HG02970 (cell line): Measurements from ENCODE around the gene RNASEH2A.
"Not testable (repeated sequence)": the region's sequence is repeated elsewhere in the genome, so short reads cannot be mapped to it uniquely, and the experiment has no call there.

ENCODE experiments used
- ATAC-seq: cut with Tn5 transposase; IDR thresholded peaks from one replicate; pipeline ENCODE4 v1.9.1; 2021; ENCODE audit warnings: mild to moderate bottlenecking, moderate library complexity, moderate number of reproducible peaks; ENCODE audit not compliant: unreplicated experiment, low FRiP score

RNASEH2A gene

DNA sequence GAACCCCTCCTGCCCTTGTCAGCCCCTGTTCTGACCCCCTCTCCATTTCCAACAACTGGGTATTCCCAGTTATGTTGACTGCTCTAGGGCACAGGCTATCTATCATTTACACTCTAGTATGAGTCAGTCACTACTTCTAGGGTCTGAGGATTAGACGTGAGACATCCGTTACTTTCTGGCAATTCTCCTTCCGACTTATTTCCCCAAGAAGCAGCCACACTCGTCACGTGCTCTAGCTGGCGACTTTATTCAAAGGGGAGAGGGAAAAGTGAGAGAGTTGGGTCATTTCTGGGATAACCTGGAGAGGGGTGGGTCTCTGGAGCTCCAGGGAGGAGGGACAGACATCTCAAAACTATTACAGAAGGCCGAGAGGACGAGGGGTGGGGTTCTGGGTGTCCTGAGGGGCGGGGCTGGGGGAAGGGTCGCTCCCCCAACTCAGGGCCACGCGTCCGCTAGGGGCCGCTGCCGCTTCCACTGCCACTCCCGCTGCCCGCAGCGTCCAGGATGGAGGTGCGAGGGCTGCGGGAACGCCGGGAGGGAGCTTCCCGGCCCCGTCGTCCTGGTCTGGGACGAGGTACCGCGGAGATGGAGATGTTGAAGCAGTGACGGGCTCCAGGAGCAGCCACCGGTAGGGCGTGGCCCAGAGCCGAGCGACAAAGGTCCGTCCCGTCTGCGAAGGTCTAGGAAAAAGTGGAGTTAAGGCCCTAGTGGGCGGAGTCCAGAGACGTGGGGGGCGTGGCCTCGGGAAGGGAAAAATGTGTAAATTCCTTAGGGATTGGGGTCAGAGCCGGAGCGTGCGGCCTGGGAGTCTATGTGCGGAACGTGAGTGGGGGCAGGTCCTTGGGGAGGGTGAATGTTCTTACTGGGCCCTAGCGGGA lies 19.1 kb downstream of the RNASEH2A start:
- ATAC-seq, result no peak

DNA sequence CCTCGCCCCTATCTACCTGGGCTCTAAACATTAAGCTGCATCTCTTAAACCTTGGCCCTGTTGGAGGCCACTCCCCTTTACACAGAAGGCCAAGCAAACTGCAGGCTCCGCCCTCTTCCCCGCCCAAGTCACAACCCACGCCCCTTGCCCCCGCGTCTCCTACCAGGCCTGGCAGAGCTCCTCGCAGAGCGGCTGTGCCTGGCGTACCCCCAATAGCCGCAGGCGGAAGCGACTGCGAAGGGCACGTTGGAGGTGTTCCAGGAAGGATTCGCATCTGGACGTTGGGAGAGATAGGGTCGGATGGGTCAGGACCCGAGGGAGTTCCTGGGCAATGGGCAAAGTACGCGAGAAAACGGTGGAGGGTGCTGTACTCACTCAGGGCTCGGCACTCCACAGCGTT lies 22.1 kb downstream of the RNASEH2A start:
- no peak for ATAC-seq

DNA sequence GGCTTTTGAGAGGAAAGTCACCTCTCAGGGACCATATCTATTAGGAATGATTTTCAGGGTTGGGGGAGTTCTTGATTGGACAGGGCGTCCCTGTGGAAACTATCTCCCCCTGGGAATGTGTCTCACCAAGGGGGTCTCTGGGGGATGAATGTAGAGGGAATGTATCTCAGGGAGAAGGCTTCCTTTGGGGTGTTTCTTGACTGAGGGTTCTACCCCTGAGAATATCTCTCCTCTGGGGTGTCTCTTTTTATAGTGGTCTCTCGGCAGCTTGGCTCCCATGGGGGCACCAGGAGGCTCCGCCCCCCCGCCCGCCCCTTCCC lies 27.0 kb downstream of the RNASEH2A start:
- ATAC-seq, result no peak

DNA sequence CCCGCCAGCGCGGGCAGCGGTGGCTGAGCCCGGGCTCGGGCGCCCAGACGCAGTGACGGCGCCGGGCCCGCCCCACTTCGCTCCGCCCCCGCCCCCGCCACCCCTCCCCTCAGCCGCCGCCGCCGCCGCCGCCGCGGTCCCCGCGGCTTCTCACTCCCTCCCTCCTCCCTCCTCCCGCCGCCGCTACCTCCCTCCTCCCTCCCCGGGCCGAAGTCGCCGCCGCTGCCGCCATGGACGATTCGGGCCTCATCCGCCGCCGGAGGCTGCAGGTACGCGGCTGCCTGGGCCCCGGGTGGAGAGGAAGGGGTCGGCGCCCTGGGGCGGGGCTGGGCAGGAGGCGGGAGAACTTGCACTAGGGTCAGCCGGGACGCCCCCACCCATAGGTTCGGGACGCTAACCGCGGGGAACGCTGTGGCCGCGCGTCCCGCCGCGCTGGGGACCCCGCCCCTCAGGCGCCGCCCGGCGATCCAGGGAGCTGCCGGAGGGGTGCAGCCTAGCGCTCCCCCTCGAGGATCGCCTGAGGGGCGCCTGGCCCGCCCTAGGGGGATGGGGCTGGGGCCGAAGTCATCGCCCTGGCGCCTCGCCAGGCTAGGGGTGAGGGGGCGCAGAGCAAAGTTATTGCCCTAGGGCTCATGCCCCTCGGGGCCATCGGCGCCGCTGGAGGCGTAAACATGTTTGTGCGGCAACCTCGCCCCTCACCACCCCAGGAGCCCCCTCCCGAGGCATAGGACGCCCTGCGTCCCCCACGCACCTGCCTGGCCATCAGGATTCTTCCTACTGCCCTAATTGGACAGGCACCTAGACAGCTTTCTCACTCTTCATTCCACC lies 27.6 kb downstream of the RNASEH2A start:
- no peak for ATAC-seq

DNA sequence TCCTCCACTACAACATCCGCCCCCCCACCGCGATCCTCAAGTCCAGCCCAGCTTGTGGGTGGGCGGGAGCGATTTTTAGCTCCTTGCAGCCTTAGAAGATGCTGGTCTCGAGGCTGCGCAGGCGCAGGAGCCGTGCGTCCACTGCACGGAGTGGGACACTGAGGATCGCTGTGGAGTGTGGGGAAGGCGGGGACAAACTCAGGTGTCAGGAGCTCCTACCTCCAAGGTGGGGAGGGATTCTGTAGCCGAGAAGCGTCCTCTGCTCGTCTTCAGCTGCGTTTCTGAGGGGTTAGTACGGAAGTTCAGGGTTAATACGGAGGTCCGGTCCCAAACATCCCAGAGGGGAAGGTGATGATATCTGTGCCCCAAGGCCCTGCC lies 28.2 kb downstream of the RNASEH2A start, which contains the start of gene RTBDN:
RTBDN (minus strand) TSS at position 14 of the 378 bp plus-strand sequence. CDS start 4,600 bp downstream, outside the sequence.
- ATAC-seq, result no peak

DNA sequence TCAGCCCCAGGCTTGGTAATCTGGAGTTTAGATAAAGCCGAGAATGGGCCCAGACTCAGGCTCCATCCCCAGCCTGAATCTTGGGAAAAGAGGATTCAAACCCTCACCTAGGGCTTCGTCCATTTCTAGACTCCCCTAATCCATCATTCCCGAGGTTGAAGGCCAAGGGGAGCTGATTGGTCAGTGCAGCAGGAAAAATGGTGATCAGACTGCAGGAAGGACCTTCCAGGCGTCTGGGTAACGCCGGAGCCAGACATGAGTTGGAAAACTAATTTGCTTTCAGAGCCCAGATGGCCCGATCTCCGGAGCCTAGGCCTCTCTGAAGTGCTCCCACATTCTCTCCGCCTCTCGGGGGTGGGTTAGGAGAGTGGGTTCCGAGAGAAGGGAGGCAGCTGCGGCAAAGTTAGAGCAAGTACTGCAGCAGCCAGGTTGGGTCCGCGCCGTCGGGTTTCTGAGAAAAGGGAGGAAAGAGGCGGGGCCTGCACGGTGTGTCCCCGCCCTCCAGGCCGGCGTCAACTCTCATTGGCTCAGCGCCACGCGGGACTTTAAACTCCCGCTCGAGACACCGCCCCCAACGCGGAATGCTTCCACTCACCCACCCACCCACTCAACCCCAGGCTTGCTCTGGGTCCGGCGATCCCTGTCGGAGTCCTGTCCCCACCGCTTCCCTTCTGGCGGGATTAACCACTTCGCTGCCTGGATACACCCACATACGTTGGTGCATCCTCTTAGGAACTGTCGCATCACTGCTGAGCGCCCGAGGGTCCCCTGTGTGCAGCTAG lies 28.8 kb downstream of the RNASEH2A start:
- ATAC-seq, result no peak

DNA sequence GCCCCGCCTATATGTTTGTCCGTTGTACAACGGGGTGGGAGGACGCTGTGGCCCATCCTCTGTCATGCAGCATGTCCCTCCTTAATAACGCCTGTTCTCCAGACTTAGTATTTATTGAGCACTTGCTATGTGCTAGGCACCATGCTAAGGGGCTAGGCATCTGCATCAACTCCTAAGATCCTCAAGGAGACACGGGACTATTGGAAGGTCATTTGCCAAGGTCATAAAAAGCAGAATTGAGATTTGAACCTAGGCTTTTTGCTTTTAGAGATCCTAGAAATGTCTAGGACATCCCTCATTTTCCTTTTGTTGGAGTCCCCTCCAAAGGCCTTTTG lies 30.1 kb downstream of the RNASEH2A start:
- ATAC-seq, result no peak

DNA sequence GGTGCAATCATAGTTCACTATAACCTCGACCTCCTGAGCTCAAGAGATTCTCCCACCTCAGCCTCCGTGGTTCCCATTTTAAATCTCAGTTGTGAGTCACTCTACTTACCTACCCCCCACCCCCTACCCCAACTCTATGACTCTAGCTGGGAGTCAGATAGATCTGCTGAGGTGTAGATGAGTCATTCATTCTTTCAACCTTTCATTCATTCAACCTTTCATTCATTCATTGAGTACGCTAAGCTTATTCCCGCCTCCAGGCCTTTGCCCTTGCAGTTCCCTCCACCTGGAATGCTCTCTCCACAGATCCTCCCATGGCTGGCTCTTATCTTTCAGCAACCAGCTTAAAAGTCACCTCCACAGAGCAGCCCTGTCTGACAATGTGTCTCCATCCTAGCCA lies 30.8 kb downstream of the RNASEH2A start:
- no peak for ATAC-seq

DNA sequence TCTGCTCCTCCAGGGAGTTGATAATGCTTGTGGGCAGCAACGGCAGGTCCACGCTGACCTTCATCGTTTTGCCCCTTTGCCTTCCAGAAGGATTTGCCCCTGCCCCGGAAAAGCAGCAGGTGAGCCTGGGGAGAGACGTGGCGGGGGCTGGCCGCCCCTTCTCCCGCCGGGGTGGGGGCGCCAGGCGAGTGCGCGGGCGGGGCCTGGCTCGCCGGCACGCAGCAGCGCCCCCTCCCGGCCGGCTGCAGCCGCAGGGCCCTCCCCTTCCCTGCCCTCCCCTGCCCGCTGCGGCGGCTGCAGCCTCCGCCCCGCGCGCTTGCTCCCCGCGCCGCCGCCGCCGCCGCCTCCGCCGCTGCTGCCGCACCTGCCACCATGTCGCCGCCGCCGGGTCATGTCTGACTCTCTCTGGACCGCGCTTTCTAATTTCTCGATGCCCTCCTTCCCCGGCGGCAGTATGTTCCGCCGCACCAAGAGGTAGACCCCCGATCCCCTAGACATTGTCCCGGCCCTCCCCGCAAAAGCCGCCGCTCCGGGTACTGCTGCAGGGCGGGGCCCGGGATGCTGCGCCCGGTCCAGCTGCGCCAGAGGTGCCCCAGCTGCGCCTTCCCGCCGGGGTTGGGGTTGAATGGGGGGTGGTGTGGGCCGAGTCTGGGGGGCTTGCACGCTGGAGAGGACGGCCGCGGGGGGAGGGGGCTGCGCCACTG lies 31.9 kb downstream of the RNASEH2A start, which contains the start of gene MAST1:
MAST1 (plus strand) TSS at position 334 of the 704 bp plus-strand sequence; CDS start at position 392, 58 bp downstream.
- no peak for ATAC-seq

DNA sequence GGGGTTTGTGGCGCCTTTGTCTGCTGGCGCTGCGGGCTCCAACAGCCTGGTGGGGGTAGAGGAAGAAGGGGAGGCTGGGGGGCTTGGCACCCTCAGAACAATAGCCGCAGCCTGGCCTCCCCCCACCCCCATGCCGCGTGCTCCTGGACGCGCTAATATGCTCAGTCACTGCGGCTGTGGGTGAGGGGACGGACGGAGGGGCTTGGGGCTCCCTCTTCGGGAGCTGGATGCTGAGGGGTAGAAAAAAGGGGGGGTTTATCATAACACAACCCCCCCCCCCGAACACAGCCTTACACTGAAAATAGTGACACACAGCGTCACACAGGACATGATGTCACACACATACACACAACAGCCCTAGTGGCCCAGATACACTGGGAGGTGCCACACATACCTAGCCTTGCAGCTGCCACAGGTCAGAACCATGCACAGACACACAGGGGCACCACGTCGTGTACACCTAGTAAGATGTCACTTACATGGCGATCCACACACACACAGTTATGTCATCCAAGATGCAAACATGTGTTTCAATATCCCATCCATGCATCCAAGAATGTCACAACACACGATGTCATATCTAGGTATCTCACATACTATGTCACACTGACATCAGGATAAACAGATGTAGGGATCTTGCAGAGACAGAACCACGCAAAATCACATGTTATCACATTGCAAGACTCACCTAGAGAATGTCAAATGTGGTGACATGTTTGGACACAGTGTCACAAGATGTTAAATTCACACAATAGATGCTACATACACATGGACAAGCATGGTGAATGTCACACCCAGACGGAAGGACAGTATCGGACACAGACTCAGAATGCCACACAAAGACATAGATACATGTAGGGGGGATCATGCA lies 32.7 kb downstream of the RNASEH2A start:
- ATAC-seq, result no peak

DNA sequence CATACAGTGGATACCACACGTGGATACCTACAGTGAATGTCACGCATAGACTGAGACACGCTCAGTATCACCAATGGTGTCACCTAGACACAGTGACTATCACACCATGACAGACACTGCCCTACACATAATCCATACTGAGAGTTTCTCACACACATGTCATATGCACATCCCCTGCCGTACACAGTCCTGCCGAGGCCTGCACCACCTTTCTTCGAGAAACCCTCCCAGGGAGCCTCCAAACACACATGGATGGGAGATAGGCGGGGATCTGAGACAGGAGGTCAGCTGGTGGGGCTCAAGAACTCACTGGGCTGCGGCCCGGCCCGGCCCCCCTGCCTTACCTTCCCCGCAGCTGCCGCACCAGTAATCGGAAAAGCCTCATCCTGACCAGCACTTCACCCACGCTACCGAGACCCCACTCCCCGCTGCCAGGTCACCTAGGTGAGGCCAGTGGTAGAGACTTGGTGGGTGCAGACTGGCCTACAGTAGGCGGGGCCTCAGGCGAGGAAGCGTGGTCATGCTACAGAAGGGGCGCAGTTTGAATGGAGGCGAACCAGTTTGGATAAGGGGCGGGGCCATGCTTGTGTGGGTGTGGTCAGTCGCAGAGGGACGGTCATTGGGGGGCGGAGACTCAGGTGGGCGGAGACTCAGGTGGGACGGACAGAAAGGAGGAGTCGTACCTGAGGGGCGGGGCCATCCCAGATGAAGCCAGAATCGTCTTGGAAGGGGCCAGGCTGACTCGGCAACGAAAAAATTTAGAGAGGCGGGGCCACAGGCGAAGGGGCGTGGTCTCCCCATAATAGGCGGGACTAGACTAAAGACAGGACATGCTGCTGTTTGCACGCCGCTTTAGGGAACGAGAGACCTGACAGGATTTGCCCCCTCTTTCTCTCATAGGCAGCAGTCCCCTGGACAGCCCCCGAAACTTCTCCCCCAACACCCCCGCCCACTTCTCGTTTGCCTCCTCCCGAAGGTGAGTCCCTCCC lies 34.0 kb downstream of the RNASEH2A start:
- no peak for ATAC-seq

DNA sequence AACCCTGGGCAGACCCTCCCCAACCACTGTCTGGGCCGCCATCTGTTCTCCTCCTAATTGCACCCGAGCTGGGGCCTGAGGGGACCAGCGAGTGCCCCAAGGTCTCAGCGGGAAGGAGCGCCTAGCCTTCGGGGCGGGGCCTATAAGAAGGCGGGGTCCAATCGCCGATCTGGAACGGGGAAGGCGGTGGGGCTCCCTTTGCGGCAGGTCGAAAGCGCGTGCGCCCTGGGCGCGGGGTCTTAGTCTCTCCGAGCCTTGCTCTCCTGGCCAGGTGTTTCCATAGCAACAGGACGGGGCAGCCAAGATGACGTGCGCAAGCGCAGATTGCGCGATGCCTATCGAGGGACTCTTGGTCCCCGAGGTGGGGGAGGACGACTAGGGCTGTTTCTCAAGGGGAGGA lies 34.7 kb downstream of the RNASEH2A start:
- ATAC-seq, result no peak

DNA sequence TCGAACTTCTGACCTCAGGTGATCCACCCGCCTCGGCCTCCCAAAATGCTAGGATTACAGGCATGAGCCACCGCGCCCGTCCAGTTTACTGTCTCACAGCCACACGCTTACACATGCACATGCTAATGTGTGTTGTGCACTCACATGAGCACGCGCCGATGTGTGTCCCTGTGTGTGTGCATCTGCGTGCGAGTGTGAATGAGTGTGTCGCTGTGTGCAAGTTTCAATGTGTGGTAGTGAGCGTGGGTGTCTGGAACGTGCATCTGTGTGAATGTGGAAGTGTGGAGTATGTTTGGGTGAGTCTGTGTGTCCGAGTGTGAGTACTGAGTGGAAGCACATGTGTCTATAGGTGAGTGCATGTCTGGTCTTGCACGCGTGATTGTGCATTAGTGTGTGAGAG lies 36.1 kb downstream of the RNASEH2A start:
- ATAC-seq, result no peak

DNA sequence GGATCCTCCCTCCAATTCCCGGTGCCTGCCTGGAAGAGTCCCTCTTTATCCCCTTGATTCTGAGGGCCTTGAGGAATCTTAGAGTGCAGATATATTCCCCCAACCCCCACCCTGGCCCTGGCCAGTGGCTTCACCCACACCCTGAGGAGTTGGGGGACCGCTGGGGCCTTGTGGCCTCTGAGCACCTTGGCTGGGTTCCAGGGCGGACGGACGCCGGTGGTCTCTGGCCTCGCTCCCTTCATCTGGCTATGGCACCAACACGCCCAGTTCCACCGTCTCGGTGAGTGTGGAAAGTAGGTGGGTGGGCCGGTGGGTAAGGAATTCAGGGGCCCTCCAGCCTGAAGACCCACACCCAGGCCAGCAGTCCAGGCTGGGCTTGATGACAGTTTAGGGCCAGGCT lies 36.9 kb downstream of the RNASEH2A start:
- ATAC-seq, result no peak

DNA sequence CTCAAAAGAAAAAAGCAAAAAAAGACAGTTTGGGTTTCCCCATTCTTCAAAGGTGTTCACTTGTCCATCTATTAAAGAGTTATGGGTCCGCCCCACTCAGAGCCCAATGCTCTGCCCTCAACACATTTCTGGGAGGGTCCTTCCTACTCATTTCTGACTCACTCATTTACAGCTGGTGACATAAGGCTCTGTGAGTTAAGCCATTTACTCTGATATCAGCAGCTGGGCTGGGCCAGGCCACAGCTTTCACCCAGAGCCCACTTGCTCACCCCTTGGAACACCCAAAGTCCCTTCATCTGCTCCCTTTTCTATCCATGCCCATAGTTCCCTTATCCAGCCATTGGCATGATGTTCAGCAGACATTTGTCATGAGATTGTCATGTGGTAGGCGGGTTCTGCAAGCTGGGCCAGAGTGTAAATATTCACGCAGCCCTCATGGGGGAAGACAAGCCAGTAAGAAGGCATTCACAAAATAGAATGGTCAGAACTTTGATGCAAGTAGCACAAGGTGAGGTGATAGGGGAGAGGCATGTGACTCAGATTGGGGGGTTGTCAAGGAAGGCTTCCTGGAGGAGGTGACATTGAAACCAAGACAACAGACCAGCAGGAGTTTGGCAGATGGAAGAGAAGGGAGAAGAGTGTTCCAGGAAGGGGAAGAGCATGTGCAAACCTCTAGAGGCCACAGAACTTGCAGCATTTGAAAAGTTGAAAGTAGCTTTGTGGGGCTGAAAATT lies 37.8 kb downstream of the RNASEH2A start:
- no peak for ATAC-seq

DNA sequence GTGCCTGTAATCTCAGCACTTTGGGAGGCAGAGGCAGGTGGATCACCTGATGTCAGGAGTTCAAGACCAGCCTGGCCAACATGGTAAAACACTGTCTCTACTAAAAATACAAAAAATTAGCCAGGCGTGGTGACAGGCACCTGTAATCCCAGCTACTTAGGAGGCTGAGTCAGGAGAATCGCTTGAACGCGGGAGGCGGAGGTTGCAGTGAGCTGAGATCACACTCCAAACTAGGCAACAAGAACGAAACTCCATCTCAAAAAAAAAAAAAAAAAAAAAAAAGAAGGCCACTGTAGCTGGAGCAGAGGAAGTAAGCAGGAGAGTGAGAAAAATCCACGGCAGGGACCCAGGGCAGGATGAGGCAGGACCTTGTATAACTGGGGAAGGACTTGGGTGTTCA lies 40.2 kb downstream of the RNASEH2A start:
- not testable (repeated sequence) for ATAC-seq
